ENCODE data around the gene STAG3. TPM values are rescaled to one million over a fixed set of nuclear protein-coding genes. Genes with fewer than 3 reads are reported as not detected.

The STAG3 gene
- total RNA-seq, 1 donor from 2014 or later, result not detected

- DNase-seq (ENCODE audit: low read depth), result no peak
Observed at GRCh38 chr7:100155553-100156317, 22.0 kb upstream of the STAG3 start.

GRCh38 chr7:100156331-100157068, 21.2 kb upstream of the STAG3 start:
- no peak for DNase-seq (ENCODE audit: low read depth)

- DNase-seq (ENCODE audit: low read depth), result no peak
Observed at GRCh38 chr7:100157069-100157333, 20.7 kb upstream of the STAG3 start.

GRCh38 chr7:100157334-100158228, 20.1 kb upstream of the STAG3 start:
- peak; percentile 50 for DNase-seq (ENCODE audit: low read depth)

GRCh38 chr7:100158229-100159098, 19.3 kb upstream of the STAG3 start, which contains the start of gene TRAPPC14:
TRAPPC14 (minus strand) TSS chr7:100158723; CDS start chr7:100158499, 224 bp downstream.
- DNase-seq (ENCODE audit: low read depth), result peak; percentile 92

GRCh38 chr7:100159099-100159623, 18.6 kb upstream of the STAG3 start:
- peak; percentile 31 for DNase-seq (ENCODE audit: low read depth)

GRCh38 chr7:100160067-100160466, 17.7 kb upstream of the STAG3 start:
- DNase-seq (ENCODE audit: low read depth), result no peak

GRCh38 chr7:100163006-100163531, 14.6 kb upstream of the STAG3 start:
- DNase-seq (ENCODE audit: low read depth), result no peak

GRCh38 chr7:100163871-100164270, 13.8 kb upstream of the STAG3 start:
- DNase-seq (ENCODE audit: low read depth), result no peak

- DNase-seq (ENCODE audit: low read depth), result no peak
Observed at GRCh38 chr7:100166317-100166940, 11.3 kb upstream of the STAG3 start.

- DNase-seq (ENCODE audit: low read depth), result no peak
Observed at GRCh38 chr7:100166970-100167911, 10.5 kb upstream of the STAG3 start.

- DNase-seq (ENCODE audit: low read depth), result peak; percentile 30
Observed at GRCh38 chr7:100167912-100168323, 9.8 kb upstream of the STAG3 start.

GRCh38 chr7:100169147-100169850, 8.4 kb upstream of the STAG3 start:
- DNase-seq (ENCODE audit: low read depth), result no peak

GRCh38 chr7:100170101-100170897, 7.4 kb upstream of the STAG3 start:
- DNase-seq (ENCODE audit: low read depth), result no peak

- no peak for DNase-seq (ENCODE audit: low read depth)
Observed at GRCh38 chr7:100171087-100171681, 6.5 kb upstream of the STAG3 start.

GRCh38 chr7:100171840-100172239, 5.9 kb upstream of the STAG3 start:
- DNase-seq (ENCODE audit: low read depth), result no peak
